ENCODE measurements around the gene CLIC3.

DNA sequence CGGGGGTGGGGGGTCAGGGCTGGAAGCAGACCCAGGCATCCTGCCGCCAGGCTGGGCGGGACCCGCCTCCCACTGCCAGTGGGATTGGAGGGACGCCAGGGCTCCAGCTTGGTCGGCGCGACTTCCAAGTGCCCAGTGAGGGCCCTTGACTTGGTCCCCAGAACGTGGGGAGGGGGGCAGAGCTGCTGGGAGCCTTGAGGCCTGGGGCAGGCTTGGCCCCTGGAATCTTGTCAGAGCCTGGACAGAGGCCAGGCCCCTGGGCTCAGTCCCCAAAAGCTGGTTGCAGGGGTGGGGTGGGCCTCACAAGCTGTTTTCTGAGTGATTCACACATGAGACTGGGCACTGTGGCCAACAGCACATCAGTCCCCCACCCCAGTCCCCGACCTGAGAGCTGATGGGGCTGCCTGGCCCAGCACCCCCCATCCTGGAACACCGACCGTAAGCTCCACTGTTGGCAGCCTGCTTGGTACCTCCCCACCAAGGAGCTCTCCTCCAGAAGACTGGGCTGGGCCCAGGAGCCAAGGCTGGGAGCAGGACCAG is 526 bp downstream of the CLIC3 start:
- TF ChIP-seq, protein P1, sequence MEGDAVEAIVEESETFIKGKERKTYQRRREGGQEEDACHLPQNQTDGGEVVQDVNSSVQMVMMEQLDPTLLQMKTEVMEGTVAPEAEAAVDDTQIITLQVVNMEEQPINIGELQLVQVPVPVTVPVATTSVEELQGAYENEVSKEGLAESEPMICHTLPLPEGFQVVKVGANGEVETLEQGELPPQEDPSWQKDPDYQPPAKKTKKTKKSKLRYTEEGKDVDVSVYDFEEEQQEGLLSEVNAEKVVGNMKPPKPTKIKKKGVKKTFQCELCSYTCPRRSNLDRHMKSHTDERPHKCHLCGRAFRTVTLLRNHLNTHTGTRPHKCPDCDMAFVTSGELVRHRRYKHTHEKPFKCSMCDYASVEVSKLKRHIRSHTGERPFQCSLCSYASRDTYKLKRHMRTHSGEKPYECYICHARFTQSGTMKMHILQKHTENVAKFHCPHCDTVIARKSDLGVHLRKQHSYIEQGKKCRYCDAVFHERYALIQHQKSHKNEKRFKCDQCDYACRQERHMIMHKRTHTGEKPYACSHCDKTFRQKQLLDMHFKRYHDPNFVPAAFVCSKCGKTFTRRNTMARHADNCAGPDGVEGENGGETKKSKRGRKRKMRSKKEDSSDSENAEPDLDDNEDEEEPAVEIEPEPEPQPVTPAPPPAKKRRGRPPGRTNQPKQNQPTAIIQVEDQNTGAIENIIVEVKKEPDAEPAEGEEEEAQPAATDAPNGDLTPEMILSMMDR (IDR thresholded peaks at IDR 0.05), result no peak
- no peak for TF ChIP-seq POLR2A (IDR thresholded peaks at IDR 0.05)
